Glutamatergic neuron (in vitro differentiated cells): ENCODE measurements around the gene SLX4IP. TPM values are rescaled to one million over a fixed set of nuclear protein-coding genes. Genes with fewer than 3 reads are reported as not detected.

Experiments
- DNase-seq: peaks from one replicate; pipeline ENCODE4 v3.0.0; 2022
- H3K27ac Mint-ChIP-seq: one replicate; pipeline ENCODE4 v1.8.0; 2020; ENCODE audit warnings: mild to moderate bottlenecking, mixed read lengths, inconsistent platforms; ENCODE audit not compliant: unreplicated experiment
- H3K27me3 Mint-ChIP-seq: one replicate; pipeline ENCODE4 v1.8.0; 2020; ENCODE audit warnings: mild to moderate bottlenecking, moderate library complexity, mixed read lengths, inconsistent platforms; ENCODE audit not compliant: unreplicated experiment
- H3K36me3 Mint-ChIP-seq: one replicate; pipeline ENCODE4 v1.8.0; 2020; ENCODE audit warnings: mild to moderate bottlenecking, mixed read lengths, inconsistent platforms; ENCODE audit not compliant: unreplicated experiment
- H3K4me1 Mint-ChIP-seq: one replicate; pipeline ENCODE4 v1.8.0; 2020; ENCODE audit warnings: mild to moderate bottlenecking, low read depth, mixed read lengths, inconsistent platforms; ENCODE audit not compliant: unreplicated experiment
- H3K4me3 Mint-ChIP-seq: one replicate; pipeline ENCODE4 v1.8.0; 2020; ENCODE audit warnings: mild to moderate bottlenecking, mixed read lengths, inconsistent platforms; ENCODE audit not compliant: unreplicated experiment
- H3K9me3 Mint-ChIP-seq: one replicate; pipeline ENCODE4 v1.8.0; 2020; ENCODE audit warnings: mild to moderate bottlenecking, moderate library complexity, mixed read lengths, inconsistent platforms; ENCODE audit not compliant: unreplicated experiment
- CTCF ChIP-seq: fragments of 200-600 bp; sonication (generic); IDR thresholded peaks from one replicate; pipeline ENCODE4 v1.5.0; 2021; ENCODE audit not compliant: partially characterized antibody, unreplicated experiment
- total RNA-seq: library from RNA; stranded (reverse); fragmentation: NEBNext Ultra II Directional; extraction: Animal tissue kit (Norgen Biotek cat#: 25700); gene quantifications from one replicate; pipeline ENCODE4 v1.2.1, GENCODE V29; 2021; ENCODE audit not compliant: unreplicated experiment

Gene SLX4IP
- total RNA-seq, 1 donor from 2014 or later, result 7.9 TPM

DNA sequence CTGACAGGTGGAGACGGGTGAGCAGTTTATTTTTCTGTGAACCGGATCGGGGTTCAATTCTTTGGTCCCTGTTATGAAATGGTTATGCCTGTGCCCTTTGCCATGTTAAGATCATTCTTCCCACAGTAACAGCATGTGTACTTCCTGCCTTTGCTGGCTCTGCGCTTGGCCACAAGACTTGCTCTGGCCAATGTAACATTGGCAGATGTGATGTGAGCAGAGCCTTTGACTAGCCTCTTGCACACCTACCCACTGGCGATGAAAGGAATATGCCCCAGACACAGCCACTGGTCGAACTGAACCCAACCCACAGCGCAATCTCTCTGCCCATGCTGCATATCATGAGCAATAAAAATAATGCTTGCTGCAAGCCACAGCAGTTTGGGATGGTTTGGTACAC lies 206.8 kb downstream of the SLX4IP start:
- peaks cover 3% of the 10 kb centered on the region for H3K9me3 Mint-ChIP-seq
- peaks cover 5% of the 10 kb centered on the region for H3K36me3 Mint-ChIP-seq
- H3K4me1 Mint-ChIP-seq, result peaks cover 16% of the 10 kb centered on the region
- peaks cover 2% of the 10 kb centered on the region for H3K27me3 Mint-ChIP-seq
- no peak overlapping the region for H3K4me3 Mint-ChIP-seq
- DNase-seq, result no peak
- H3K27ac Mint-ChIP-seq, result no peak overlapping the region
- no peak for TF ChIP-seq CTCF

GRCh38 chr20:10642856-10643559 lies 207.9 kb downstream of the SLX4IP start:
- Mint-ChIP-seq H3K36me3 (peaks cover 5% of the 10 kb centered on the region), H3K27me3 (peaks cover 2% of the 10 kb centered on the region), H3K9me3 (peaks cover 3% of the 10 kb centered on the region), H3K4me1 (peaks cover 22% of the 10 kb centered on the region), H3K27ac (no peak overlapping the region), H3K4me3 (no peak overlapping the region)
- no peak for TF ChIP-seq CTCF
- DNase-seq, result no peak

- H3K36me3 Mint-ChIP-seq, result peaks cover 5% of the 10 kb centered on the region
- peaks cover 2% of the 10 kb centered on the region for H3K27me3 Mint-ChIP-seq
- peaks cover 22% of the 10 kb centered on the region for H3K4me1 Mint-ChIP-seq
- TF ChIP-seq CTCF, result no peak
- DNase-seq, result no peak
- peaks cover 3% of the 10 kb centered on the region for H3K9me3 Mint-ChIP-seq
- H3K27ac Mint-ChIP-seq, result no peak overlapping the region
- no peak overlapping the region for H3K4me3 Mint-ChIP-seq
These were observed 208.4 kb downstream of the SLX4IP start for GRCh38 chr20:10643560-10643873.

DNA sequence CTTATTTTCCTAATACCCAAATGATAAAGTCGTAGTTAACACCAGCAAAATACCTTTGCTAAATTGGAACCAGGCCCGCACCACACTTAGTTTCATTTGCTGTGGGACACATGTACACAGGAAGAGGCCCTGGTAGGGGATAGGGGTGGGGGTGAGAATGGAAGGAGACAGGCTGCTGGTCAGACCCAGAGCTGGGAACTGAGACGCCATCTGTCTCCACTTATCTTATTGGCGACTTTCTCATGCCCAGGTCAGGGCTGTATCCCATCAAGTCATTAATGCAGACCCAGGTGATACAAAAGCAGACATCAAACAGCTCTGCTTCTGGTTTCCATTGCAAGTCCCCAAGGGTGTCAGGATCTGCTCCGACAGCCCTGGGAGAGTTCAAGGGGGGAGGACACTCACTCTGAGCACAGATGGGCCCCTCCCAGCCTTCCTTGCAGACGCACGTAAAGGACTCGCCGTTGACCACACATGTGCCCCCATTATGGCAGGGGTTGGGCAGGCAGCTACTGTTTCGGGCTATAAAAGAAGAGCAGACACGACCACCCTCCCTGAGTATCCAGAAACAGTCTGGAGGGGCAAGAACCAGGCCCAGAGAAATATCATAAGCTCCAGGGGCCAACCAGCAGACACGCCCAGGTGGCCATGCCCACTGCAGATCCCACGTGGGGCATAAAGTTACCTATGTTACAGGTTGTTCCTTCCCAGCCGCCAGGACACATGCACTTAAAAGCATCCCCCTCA lies 209.5 kb downstream of the SLX4IP start:
- H3K27ac Mint-ChIP-seq, result no peak overlapping the region
- no peak for DNase-seq
- peaks cover 2% of the 10 kb centered on the region for H3K27me3 Mint-ChIP-seq
- H3K4me1 Mint-ChIP-seq, result peaks cover 27% of the 10 kb centered on the region
- H3K36me3 Mint-ChIP-seq, result peaks cover 2% of the 10 kb centered on the region
- TF ChIP-seq CTCF, result no peak
- peaks cover 3% of the 10 kb centered on the region for H3K9me3 Mint-ChIP-seq
- H3K4me3 Mint-ChIP-seq, result no peak overlapping the region

DNA sequence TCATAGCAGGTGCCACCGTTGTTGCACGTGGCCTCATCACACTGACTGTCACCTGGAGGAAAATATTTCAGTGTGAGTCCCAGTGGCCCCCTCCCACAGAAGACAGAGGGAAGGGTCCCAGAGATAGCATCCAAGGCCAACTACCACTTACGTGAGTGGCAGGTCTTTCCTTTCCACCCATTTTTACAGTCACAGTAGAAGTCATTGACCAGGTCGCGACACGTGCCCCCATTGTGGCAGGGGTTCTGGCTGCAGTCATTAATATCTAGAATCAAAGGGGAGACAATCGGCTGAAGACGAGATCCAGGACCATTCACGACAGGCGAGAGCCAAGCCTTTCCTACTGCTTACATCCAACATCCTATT lies 210.1 kb downstream of the SLX4IP start:
- Mint-ChIP-seq H3K9me3 (peaks cover 3% of the 10 kb centered on the region), H3K4me1 (peaks cover 32% of the 10 kb centered on the region), H3K27ac (no peak overlapping the region), H3K4me3 (no peak overlapping the region), H3K36me3 (no peaks in the 10 kb centered on the region), H3K27me3 (no peaks in the 10 kb centered on the region)
- no peak for DNase-seq
- TF ChIP-seq CTCF, result no peak
